Middle frontal gyrus (tissue), 1 donor: ENCODE data around the gene RAB24.

Experiments used
- DNase-seq: peaks from one replicate; pipeline ENCODE4 v3.0.0-alpha.2; 2015; ENCODE audit warnings: low spot score; ENCODE audit errors: extremely low spot score

Gene RAB24

GRCh38 chr5:177333420-177334154 is 30.1 kb upstream of the RAB24 start:
- DNase-seq = no peak

GRCh38 chr5:177332896-177333260 is 29.4 kb upstream of the RAB24 start:
- no peak for DNase-seq

- DNase-seq = no peak
Measured at GRCh38 chr5:177332031-177332895, 28.7 kb upstream of the RAB24 start.

GRCh38 chr5:177330991-177331842 is 27.7 kb upstream of the RAB24 start:
- DNase-seq = no peak

- no peak for DNase-seq
Measured at GRCh38 chr5:177329883-177330282, 26.4 kb upstream of the RAB24 start.

- DNase-seq = no peak
Measured at GRCh38 chr5:177328545-177329231, 25.2 kb upstream of the RAB24 start.

- DNase-seq = no peak
Measured at GRCh38 chr5:177327539-177328522, 24.3 kb upstream of the RAB24 start.

- DNase-seq = no peak
Measured at GRCh38 chr5:177325868-177326381, 22.4 kb upstream of the RAB24 start.

GRCh38 chr5:177320879-177321278 is 17.4 kb upstream of the RAB24 start:
- no peak for DNase-seq

- DNase-seq = no peak
Measured at GRCh38 chr5:177319913-177320588, 16.5 kb upstream of the RAB24 start.

GRCh38 chr5:177317959-177318377 is 14.4 kb upstream of the RAB24 start:
- peak; percentile 51 for DNase-seq

- no peak for DNase-seq
Measured at GRCh38 chr5:177316005-177316404, 12.5 kb upstream of the RAB24 start.

GRCh38 chr5:177315411-177315810 is 11.9 kb upstream of the RAB24 start:
- no peak for DNase-seq

- no peak for DNase-seq
Measured at GRCh38 chr5:177314376-177315342, 11.1 kb upstream of the RAB24 start.

GRCh38 chr5:177313561-177314259 is 10.2 kb upstream of the RAB24 start:
- DNase-seq = no peak

- no peak for DNase-seq
Measured at GRCh38 chr5:177312649-177313181, 9.2 kb upstream of the RAB24 start.
